Mesenchymal stem cell (in vitro differentiated cells and primary cell): ENCODE data around the gene THBS1.

Experiments
- DNase-seq: peaks from one replicate; pipeline ENCODE4 v3.0.0-alpha.2; 2013
- H2AFZ ChIP-seq: one replicate; pipeline ENCODE4 v1.6.1; 2013; ENCODE audit warnings: low read depth, mild to moderate bottlenecking, control low read depth, inconsistent platforms, low read length, moderate library complexity
- H2AK5ac ChIP-seq: 2 replicates; pipeline ENCODE4 v1.6.1; 2013; ENCODE audit warnings: low read length, moderate library complexity, mild to moderate bottlenecking, inconsistent platforms; ENCODE audit not compliant: severe bottlenecking
- H2BK120ac ChIP-seq: one replicate; pipeline ENCODE4 v1.6.1; 2013; ENCODE audit warnings: low read depth, mild to moderate bottlenecking, inconsistent platforms, low read length, moderate library complexity
- H2BK12ac ChIP-seq, 2 experiments: one replicate each; pipeline ENCODE4 v1.6.1; 2013; ENCODE audit warnings: inconsistent platforms in 2 of 2, low read length in 2 of 2, mild to moderate bottlenecking in 2 of 2, moderate library complexity in 2 of 2, control low read depth in 1 of 2
- H2BK15ac ChIP-seq: one replicate; pipeline ENCODE4 v1.6.1; 2013; ENCODE audit warnings: mild to moderate bottlenecking, low read depth, inconsistent platforms; ENCODE audit not compliant: poor library complexity, severe bottlenecking
- H2BK5ac ChIP-seq: 2 replicates; pipeline ENCODE4 v1.6.1; 2013; ENCODE audit warnings: low read depth, mild to moderate bottlenecking, low read length, control low read depth, inconsistent platforms; ENCODE audit not compliant: poor library complexity, severe bottlenecking
- H3K14ac ChIP-seq, 2 experiments: one replicate each; pipeline ENCODE4 v1.6.1; 2013; ENCODE audit warnings: inconsistent platforms in 2 of 2, low read length in 2 of 2, control low read depth in 1 of 2, mild to moderate bottlenecking in 1 of 2, moderate library complexity in 1 of 2
- H3K18ac ChIP-seq, 2 experiments: one replicate each; pipeline ENCODE4 v1.6.1; 2013; ENCODE audit warnings: inconsistent platforms in 2 of 2, low read length in 2 of 2, control low read depth in 1 of 2, low read depth in 1 of 2, mild to moderate bottlenecking in 1 of 2
- H3K23ac ChIP-seq, 2 experiments: one replicate each; pipeline ENCODE4 v1.6.1; 2013; ENCODE audit warnings: inconsistent platforms in 2 of 2, low read length in 2 of 2, mild to moderate bottlenecking in 2 of 2, moderate library complexity in 2 of 2, control low read depth in 1 of 2
- H3K27ac ChIP-seq: 2 replicates; pipeline ENCODE4 v1.5.1; 2013; ENCODE audit warnings: mild to moderate bottlenecking, moderate library complexity, low read length, control low read depth, inconsistent platforms; ENCODE audit not compliant: poor library complexity, severe bottlenecking
- H3K27me3 ChIP-seq, 2 experiments: 2 replicates each; pipeline versions ENCODE4 v1.6.1 to v1.7.0; 2013; ENCODE audit warnings: low read length in 2 of 2, mild to moderate bottlenecking in 2 of 2, moderate library complexity in 2 of 2, control low read depth in 1 of 2, inconsistent platforms in 1 of 2; ENCODE audit not compliant: control insufficient read depth in 1 of 2, insufficient read depth in 1 of 2
- H3K36me3 ChIP-seq, 2 experiments: 2 replicates each; pipeline versions ENCODE4 v1.6.1 to v1.7.0; 2013; ENCODE audit warnings: low read length in 2 of 2, control low read depth in 1 of 2, inconsistent platforms in 1 of 2, low read depth in 1 of 2, mild to moderate bottlenecking in 1 of 2; ENCODE audit not compliant: insufficient read depth in 2 of 2, control insufficient read depth in 1 of 2
- H3K4ac ChIP-seq, 2 experiments: one replicate each; pipeline ENCODE4 v1.6.1; 2013; ENCODE audit warnings: inconsistent platforms in 2 of 2, low read length in 2 of 2, mild to moderate bottlenecking in 2 of 2, moderate library complexity in 2 of 2, control low read depth in 1 of 2, low read depth in 1 of 2
- H3K4me1 ChIP-seq: 2 replicates; pipeline ENCODE4 v1.6.1; 2013; ENCODE audit warnings: low read depth, low read length, control low read depth; ENCODE audit not compliant: control insufficient read depth, insufficient read depth
- H3K4me2 ChIP-seq: 2 replicates; pipeline ENCODE4 v1.6.1; 2013; ENCODE audit warnings: low read length, mild to moderate bottlenecking, inconsistent platforms; ENCODE audit not compliant: poor library complexity, severe bottlenecking
- H3K4me3 ChIP-seq, 2 experiments: 2 replicates each; pipeline versions ENCODE4 v1.5.1 to v1.7.0; 2013; ENCODE audit warnings: low read length in 2 of 2, mild to moderate bottlenecking in 2 of 2, control low read depth in 1 of 2, low read depth in 1 of 2; ENCODE audit not compliant: insufficient read depth in 1 of 2
- H3K79me1 ChIP-seq: replicated peaks from 2 replicates; pipeline ENCODE4 v1.6.1; 2013; ENCODE audit warnings: mild to moderate bottlenecking, control low read depth, low read length, inconsistent platforms; ENCODE audit not compliant: poor library complexity, severe bottlenecking
- H3K9ac ChIP-seq: 2 replicates; pipeline ENCODE4 v1.7.0; 2013; ENCODE audit warnings: mild to moderate bottlenecking, low read length, moderate library complexity
- H3K9me3 ChIP-seq: 2 replicates; pipeline ENCODE4 v1.7.0; 2013; ENCODE audit warnings: mild to moderate bottlenecking, low read length; ENCODE audit not compliant: control insufficient read depth
- H4K8ac ChIP-seq: one replicate; pipeline ENCODE4 v1.6.1; 2013; ENCODE audit warnings: inconsistent platforms, mild to moderate bottlenecking, low read length, moderate library complexity
- H4K91ac ChIP-seq: one replicate; pipeline ENCODE4 v1.6.1; 2013; ENCODE audit warnings: mild to moderate bottlenecking, low read length, inconsistent platforms
- WGBS: methylation state at CpG from one replicate; pipeline ENCODE4 v1.1.7; 2013; ENCODE audit warnings: mixed read lengths; 5-methylcytosine and 5-hydroxymethylcytosine counted together

The THBS1 gene

DNA sequence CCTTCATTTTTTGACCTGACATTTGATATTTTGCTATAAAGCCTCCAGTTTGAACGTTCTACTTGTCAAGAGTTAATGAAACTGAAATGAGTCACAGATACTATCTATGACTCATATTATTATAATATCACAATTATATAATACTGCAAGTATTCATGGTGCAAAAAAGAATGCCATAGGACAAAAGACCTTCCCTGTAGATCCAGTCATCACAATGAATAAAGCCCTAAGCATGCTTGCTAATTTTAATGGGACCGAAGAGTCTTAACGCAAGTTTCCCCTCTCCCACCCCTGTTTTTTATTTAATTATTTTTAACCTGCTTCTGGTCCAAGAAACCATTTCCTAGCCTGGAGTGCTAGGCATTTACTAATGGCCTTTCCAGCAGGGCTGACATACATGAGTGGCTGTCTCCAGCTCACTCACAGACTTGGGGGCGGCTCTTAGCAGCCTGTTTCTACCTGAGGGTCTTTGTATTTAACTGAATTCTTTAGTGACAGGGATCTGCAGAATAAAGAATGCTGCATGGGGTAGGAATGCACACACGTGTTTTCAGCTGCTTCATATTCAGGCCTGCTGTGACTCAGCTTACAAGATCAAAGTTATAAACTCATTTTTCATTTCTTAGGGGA is 61.2 kb downstream of the THBS1 start:
- H4K91ac ChIP-seq = no peak overlapping the region

DNA sequence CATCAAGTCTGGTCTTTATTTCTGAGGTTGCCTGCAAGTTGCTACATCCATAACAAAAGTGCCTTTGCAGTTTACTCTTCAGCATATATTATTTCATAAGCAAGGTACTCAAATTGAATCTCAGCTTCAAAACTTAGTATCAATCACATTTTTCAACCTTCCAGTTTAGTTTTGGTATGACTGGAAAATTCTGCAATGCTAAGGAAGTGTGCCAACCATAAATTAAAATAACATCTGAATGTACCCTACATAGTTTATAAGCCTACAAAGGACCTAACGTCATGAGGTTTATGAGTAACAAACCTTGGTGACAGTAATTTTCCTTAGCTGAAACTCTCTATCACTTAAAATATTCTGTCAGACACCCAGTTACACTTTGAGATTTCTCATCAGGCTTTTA is 62.8 kb downstream of the THBS1 start:
- no peak overlapping the region for H3K27ac ChIP-seq
- WGBS = 93% methylated on average over 1 of the region's 1 CpG
- no peak overlapping the region for H2BK12ac ChIP-seq
- H4K8ac ChIP-seq = no peak overlapping the region
- H2AFZ ChIP-seq = no peak overlapping the region
- no peaks in the 10 kb centered on the region for H3K9me3 ChIP-seq
- H3K18ac ChIP-seq = no peak overlapping the region
- H4K91ac ChIP-seq = no peak overlapping the region
- no peak overlapping the region for H3K4me3 ChIP-seq
- H3K36me3 ChIP-seq = no peaks in the 10 kb centered on the region
- peaks cover 7% of the 10 kb centered on the region for H3K4me1 ChIP-seq
- H3K79me1 ChIP-seq = no peaks in the 10 kb centered on the region
- H3K4me2 ChIP-seq = no peak overlapping the region
- no peak overlapping the region for H3K14ac ChIP-seq
- no peak overlapping the region for H3K4ac ChIP-seq
- no peak overlapping the region for H3K23ac ChIP-seq
- no peak overlapping the region for H2BK15ac ChIP-seq
- DNase-seq = no peak
- H2BK120ac ChIP-seq = no peak overlapping the region
- no peak overlapping the region for H3K9ac ChIP-seq
- no peak overlapping the region for H2BK5ac ChIP-seq
- no peaks in the 10 kb centered on the region for H3K27me3 ChIP-seq
- no peak overlapping the region for H2AK5ac ChIP-seq

More for the DNA sequence above, 61.2 kb downstream of the THBS1 start:
- Histone ChIP-seq H3K9ac (peak overlapping the region; percentile 50), H2AK5ac (no peak overlapping the region), H4K8ac (no peak overlapping the region), H2BK120ac (no peak overlapping the region), H3K18ac (no peak overlapping the region), H2AFZ (no peak overlapping the region), H2BK12ac (no peak overlapping the region), H3K4me1 (peaks cover 7% of the 10 kb centered on the region), H3K36me3 (no peaks in the 10 kb centered on the region), H3K4ac (no peak overlapping the region), H3K9me3 (no peaks in the 10 kb centered on the region), H3K4me3 (no peak overlapping the region), H2BK15ac (no peak overlapping the region), H3K27me3 (no peaks in the 10 kb centered on the region), H3K79me1 (no peaks in the 10 kb centered on the region), H2BK5ac (no peak overlapping the region), H3K23ac (no peak overlapping the region), H3K27ac (peak overlapping the region; percentile 72), H3K14ac (no peak overlapping the region), H3K4me2 (no peak overlapping the region)
- 75% methylated on average over 3 of the region's 5 CpGs for WGBS
- DNase-seq = no peak

DNA sequence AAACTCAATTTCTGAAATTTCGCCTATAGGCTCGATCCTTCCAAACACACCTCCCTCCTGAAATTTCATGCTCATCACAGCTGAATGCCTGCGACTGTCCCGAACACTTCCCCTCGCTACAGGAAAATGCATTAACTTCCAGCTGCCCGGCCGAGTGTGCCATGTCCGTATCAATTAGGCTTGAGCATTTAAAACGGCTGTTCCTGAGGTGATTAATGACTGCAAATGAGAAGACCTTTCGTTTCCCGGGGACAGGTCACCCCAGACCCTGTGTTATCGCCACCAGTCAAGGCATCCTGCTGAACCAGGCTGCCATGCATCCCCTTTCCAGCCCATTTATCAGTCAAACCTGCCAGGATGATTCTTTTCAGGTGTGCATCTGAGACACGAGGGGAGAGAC is 63.3 kb downstream of the THBS1 start:
- 90% methylated on average over 13 of the region's 13 CpGs for WGBS
- Histone ChIP-seq H2AK5ac (peak overlapping the region; percentile 36), H4K91ac (no peak overlapping the region)

DNA sequence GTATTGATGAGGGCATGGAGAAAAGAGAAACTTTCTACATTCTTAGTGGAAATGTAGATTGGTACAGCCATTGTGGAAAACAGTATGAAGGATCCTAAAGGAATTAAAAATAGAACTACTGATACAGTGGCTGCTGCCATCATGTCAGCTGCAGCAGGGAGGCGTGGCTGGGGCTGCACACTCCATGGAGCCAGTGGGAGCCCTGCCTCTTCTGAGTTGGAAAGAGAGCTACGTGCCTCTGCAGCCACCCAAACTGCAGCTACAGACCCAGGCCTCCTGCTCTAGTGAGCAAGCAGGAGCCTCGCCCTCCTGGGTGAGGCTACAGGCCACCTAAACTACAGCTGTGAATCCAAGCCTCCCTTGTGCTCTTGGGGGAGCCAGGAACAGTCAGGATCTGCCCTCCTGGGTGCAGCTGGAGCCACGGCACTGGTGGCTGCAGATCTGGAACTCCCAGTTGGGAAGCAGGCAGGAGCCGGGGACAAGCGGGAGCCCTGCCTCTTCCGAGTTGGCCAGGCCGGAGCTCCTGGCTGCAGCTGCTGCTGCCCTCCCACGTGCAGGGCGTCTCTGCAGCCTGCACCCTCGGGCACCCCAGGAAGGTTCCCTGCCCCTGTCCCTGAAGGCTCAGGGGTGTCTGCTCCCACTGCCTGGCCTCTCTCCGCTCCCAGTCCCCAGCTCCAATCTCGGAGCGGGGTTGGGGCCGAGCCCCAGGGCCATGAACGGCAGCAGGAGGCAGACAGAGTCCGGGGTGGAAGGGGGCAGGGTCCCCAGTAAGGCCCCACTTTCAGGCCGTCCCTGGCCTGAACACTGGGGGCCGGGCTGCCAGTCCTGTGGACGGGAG is 64.5 kb downstream of the THBS1 start:
- Histone ChIP-seq H3K4me3 (no peak overlapping the region), H2BK12ac (no peak overlapping the region), H2BK5ac (no peak overlapping the region), H3K23ac (no peak overlapping the region), H3K27ac (no peak overlapping the region), H2AFZ (no peak overlapping the region), H3K9ac (no peak overlapping the region), H3K4me2 (no peak overlapping the region), H3K18ac (no peak overlapping the region), H3K79me1 (no peaks in the 10 kb centered on the region), H3K36me3 (no peaks in the 10 kb centered on the region), H3K4ac (no peak overlapping the region), H4K8ac (peak overlapping the region; percentile 27), H3K9me3 (no peaks in the 10 kb centered on the region), H4K91ac (no peak overlapping the region), H2BK120ac (no peak overlapping the region), H2AK5ac (peak overlapping the region; percentile 6), H3K14ac (peak overlapping the region in 1 of 2 experiments; percentile 44), H3K4me1 (peaks cover 7% of the 10 kb centered on the region), H3K27me3 (no peaks in the 10 kb centered on the region), H2BK15ac (no peak overlapping the region)
- DNase-seq = no peak
- 85% methylated on average over 19 of the region's 20 CpGs for WGBS

More for the DNA sequence above, 63.3 kb downstream of the THBS1 start:
- Histone ChIP-seq H4K8ac (no peak overlapping the region), H3K9me3 (no peaks in the 10 kb centered on the region), H2BK5ac (no peak overlapping the region), H3K4me3 (no peak overlapping the region), H3K23ac (no peak overlapping the region), H2BK15ac (no peak overlapping the region), H3K4ac (no peak overlapping the region), H3K27me3 (no peaks in the 10 kb centered on the region), H2AFZ (no peak overlapping the region), H3K9ac (no peak overlapping the region), H2BK12ac (no peak overlapping the region), H3K36me3 (no peaks in the 10 kb centered on the region), H2BK120ac (no peak overlapping the region), H3K4me2 (no peak overlapping the region), H3K18ac (no peak overlapping the region), H3K14ac (no peak overlapping the region), H3K27ac (no peak overlapping the region), H3K4me1 (peaks cover 7% of the 10 kb centered on the region), H3K79me1 (no peaks in the 10 kb centered on the region)
- no peak for DNase-seq
